Measurements from ENCODE around the gene PPP2R3B.

DNA sequence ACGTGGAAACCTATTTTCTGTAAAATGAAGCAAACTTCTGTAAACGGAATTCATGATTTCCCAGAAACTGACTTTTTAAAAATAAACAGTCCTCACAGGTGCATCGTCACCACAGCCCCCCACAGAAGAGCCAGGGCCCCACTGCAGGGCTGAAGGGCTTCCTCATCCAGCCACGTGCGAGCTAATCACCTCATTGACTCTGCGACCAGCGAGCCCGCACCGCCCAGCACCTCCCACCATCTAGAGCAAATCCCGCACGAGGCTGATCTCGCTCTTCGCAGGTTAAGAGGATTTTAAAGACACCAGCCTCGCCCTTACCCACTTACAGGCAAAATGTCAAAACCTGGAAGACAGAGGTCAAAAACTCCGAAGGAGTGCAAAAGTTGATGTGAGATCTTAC is 14.8 kb downstream of the PPP2R3B start:
- TF ChIP-seq CTCF (optimal IDR thresholded peaks at IDR 0.05 in 1 of 3, IDR thresholded peaks at IDR 0.05 in 1 of 3, conservative IDR thresholded peaks at IDR 0.05 in 1 of 3; ENCODE audit: extremely low read depth in 1 of 3, insufficient read depth in 2 of 3, low read length in 3 of 3) (no peak), EZH2 (IDR thresholded peaks at IDR 0.05; ENCODE audit: low read length) (no peak)
